ENCODE results near the gene CANX. TPM values are rescaled to one million over a fixed set of nuclear protein-coding genes. Genes with fewer than 3 reads are reported as not detected.
A peak's percentile ranks its signal among the peaks of the same experiment; 100 is the strongest.

CANX gene
- total RNA-seq, 1 experiment from 2014 or later: 1,434 TPM

DNA sequence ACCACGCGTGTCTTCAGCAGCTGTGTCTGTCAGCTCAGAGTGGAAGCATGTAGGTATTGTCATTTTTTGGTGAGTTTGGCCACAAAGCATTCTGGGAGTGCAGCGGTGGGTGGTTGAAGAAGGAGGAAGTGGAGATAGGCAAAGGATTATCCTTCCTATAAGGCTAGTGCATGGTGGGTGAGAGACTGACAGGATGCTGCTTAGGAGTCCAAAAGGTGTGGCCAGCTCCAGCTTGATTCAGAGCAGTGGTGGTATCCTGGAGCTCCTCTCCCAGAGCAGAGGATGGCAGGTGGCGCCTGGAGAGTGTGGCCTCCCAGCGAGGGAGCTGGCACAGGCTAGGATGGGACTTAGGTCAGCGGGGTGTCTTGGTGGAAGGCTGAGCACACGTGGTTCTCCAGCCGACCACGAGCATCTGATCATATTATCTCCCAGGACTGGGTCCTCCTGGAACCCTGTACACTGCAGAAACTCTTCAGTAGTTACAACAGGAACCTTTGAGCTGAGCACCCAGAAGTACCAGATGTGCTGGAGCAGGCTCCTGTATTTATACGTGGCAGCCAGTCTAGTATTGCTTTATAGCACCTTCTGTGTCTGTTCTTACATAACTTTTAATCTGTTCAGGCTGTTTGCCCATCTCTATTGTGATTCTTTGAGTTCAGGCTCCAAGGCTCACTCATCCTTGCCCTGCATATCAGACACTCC is 63.5 kb downstream of the CANX start:
- H3K4me1 Mint-ChIP-seq (ENCODE audit: low read depth, unreplicated experiment): peaks cover 46% of the 10 kb centered on the region
- BruUV-seq (replicated peaks): no TSS peak
- H3K27me3 Mint-ChIP-seq (ENCODE audit: unreplicated experiment): no peaks in the 10 kb centered on the region
- no peaks in the 10 kb centered on the region for H3K9me3 Mint-ChIP-seq (ENCODE audit: low read depth, unreplicated experiment)
- peaks cover 14% of the 10 kb centered on the region for H3K36me3 Mint-ChIP-seq (ENCODE audit: insufficient read depth, unreplicated experiment)
- TF ChIP-seq, protein P1, sequence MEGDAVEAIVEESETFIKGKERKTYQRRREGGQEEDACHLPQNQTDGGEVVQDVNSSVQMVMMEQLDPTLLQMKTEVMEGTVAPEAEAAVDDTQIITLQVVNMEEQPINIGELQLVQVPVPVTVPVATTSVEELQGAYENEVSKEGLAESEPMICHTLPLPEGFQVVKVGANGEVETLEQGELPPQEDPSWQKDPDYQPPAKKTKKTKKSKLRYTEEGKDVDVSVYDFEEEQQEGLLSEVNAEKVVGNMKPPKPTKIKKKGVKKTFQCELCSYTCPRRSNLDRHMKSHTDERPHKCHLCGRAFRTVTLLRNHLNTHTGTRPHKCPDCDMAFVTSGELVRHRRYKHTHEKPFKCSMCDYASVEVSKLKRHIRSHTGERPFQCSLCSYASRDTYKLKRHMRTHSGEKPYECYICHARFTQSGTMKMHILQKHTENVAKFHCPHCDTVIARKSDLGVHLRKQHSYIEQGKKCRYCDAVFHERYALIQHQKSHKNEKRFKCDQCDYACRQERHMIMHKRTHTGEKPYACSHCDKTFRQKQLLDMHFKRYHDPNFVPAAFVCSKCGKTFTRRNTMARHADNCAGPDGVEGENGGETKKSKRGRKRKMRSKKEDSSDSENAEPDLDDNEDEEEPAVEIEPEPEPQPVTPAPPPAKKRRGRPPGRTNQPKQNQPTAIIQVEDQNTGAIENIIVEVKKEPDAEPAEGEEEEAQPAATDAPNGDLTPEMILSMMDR (IDR thresholded peaks at IDR 0.05; ENCODE audit: unreplicated experiment): no peak
- CTCF ChIA-PET: interaction anchor here (0.9 to 2.1 kb wide), 3 partner anchors 34 to 213 kb away, joined by 3 to 8 read pairs (median 4); no protein-coding TSS in a partner anchor
- intact Hi-C loops (cut with micrococcal nuclease; ENCODE audit: unreplicated experiment): loop anchor here (5.0 kb wide), 1 partner anchor 60 kb away; the partner anchor contains the start of gene SQSTM1
- H3K27ac Mint-ChIP-seq (ENCODE audit: unreplicated experiment): no peak overlapping the region
- no peak overlapping the region for H3K4me3 Mint-ChIP-seq (ENCODE audit: low read depth, unreplicated experiment)
- DNase-seq: no peak

DNA sequence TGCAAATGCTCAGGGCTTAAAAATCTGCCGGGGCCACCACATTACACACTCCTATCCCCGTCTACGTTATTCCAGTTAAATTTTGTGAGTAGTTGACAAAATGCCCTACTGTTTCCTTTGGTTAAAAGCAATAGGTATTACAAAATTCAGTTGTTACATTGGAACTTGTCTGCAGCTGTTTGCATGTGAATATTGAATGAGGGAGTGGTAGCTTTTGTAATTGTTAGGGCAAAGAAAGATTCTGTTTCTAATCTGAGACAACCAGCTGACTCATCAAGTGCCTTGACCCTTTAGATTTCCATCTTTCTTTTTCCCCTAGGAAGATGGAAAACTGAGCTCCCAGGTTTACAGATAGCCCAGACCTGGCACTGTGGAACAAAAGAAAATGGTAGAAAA is 64.0 kb downstream of the CANX start:
- H3K4me1 Mint-ChIP-seq (ENCODE audit: low read depth, unreplicated experiment): peaks cover 46% of the 10 kb centered on the region
- no peaks in the 10 kb centered on the region for H3K9me3 Mint-ChIP-seq (ENCODE audit: low read depth, unreplicated experiment)
- no peak for DNase-seq
- peaks cover 14% of the 10 kb centered on the region for H3K36me3 Mint-ChIP-seq (ENCODE audit: insufficient read depth, unreplicated experiment)
- intact Hi-C loops (cut with micrococcal nuclease; ENCODE audit: unreplicated experiment): loop anchor here (1.0 to 5.0 kb wide), 2 partner anchors 60 to 96 kb away; partner anchors contain the start of genes MRNIP and SQSTM1
- no TSS peak for BruUV-seq (replicated peaks)
- CTCF ChIA-PET: interaction anchor here (0.7 to 2.1 kb wide), 7 partner anchors 12 to 328 kb away, joined by 3 to 8 read pairs (median 3); partner anchors contain the start of gene MAML1
- no peak overlapping the region for H3K4me3 Mint-ChIP-seq (ENCODE audit: low read depth, unreplicated experiment)
- H3K27me3 Mint-ChIP-seq (ENCODE audit: unreplicated experiment): no peaks in the 10 kb centered on the region
- no peak overlapping the region for H3K27ac Mint-ChIP-seq (ENCODE audit: unreplicated experiment)
- TF ChIP-seq, protein P1 (IDR thresholded peaks at IDR 0.05; ENCODE audit: unreplicated experiment): no peak

DNA sequence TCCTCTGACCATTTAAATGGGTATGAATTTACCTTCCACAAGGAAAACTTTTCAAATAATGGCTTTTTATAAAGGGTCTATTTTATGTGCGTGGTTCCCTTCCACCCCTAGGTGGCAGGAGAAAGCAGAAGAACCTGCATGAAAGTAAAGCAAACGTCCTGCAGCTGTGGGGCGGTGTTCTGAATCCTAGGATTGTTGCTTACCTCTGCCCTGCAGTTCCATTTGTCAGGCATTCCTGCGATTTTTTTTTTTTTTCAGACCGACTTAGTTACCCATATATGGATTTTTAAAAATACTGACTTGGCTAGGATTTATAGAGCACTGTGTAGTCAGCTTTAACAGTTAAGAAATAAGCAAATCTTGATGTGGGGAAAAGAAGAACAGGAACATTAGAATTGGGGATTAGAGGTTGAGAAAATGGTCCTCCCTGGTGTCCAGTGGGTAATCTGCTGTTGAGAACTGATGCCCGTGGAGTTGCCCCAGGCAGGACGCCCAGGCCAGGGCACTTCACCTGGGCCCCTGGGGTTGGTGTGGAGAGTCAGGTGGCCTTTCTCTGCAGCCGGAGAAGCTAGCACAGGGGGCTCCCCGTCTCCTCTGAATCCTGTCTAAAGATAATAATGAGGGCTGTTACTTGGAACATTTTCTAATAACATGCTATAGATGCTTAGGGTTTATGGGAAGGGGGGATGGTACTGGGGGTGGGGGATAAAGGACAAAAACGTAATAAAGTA is 64.6 kb downstream of the CANX start:
- Mint-ChIP-seq H3K27me3 (ENCODE audit: unreplicated experiment) (no peaks in the 10 kb centered on the region), H3K4me3 (ENCODE audit: low read depth, unreplicated experiment) (no peak overlapping the region), H3K27ac (ENCODE audit: unreplicated experiment) (no peak overlapping the region), H3K4me1 (ENCODE audit: low read depth, unreplicated experiment) (peaks cover 46% of the 10 kb centered on the region), H3K9me3 (ENCODE audit: low read depth, unreplicated experiment) (no peaks in the 10 kb centered on the region), H3K36me3 (ENCODE audit: insufficient read depth, unreplicated experiment) (peaks cover 14% of the 10 kb centered on the region)
- intact Hi-C loops (cut with micrococcal nuclease; ENCODE audit: unreplicated experiment): loop anchor here (1.0 to 5.0 kb wide), 2 partner anchors 59 to 95 kb away; partner anchors contain the start of genes MRNIP and SQSTM1
- TF ChIP-seq, protein P1 (IDR thresholded peaks at IDR 0.05; ENCODE audit: unreplicated experiment): peak; percentile 83
- DNase-seq: peak; percentile 76
- CTCF ChIA-PET: interaction anchor here (0.7 to 2.1 kb wide), 8 partner anchors 12 to 328 kb away, joined by 3 to 8 read pairs (median 3); partner anchors contain the start of gene MAML1
- BruUV-seq (replicated peaks): no TSS peak

DNA sequence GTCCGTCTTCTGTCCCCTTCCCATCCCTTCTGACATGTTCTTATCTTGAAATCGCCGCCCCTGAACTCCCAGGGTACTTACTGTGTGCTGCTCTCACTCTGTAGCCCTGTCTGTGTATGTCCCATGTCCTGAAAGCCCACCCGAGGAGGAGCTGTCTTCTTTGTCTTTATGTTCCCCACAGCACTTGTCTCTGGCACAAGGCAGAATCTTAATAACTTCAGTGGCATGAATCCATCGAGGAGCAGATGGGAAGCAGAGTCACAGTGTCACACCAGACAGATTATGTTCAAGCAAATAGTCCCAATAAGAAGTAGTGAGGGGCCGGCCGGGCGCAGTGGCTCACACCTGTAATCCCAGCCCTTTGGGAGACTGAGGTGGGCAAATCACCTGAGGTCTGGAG is 65.3 kb downstream of the CANX start:
- peaks cover 19% of the 10 kb centered on the region for H3K36me3 Mint-ChIP-seq (ENCODE audit: insufficient read depth, unreplicated experiment)
- no peak overlapping the region for H3K4me3 Mint-ChIP-seq (ENCODE audit: low read depth, unreplicated experiment)
- TF ChIP-seq, protein P1 (IDR thresholded peaks at IDR 0.05; ENCODE audit: unreplicated experiment): no peak
- CTCF ChIA-PET: interaction anchor here (1.2 to 2.1 kb wide), 3 partner anchors 11 to 69 kb away, joined by 3 to 8 read pairs (median 4); no protein-coding TSS in a partner anchor
- intact Hi-C loops (cut with micrococcal nuclease; ENCODE audit: unreplicated experiment): loop anchor here (5.0 kb wide), 1 partner anchor 58 kb away; the partner anchor contains the start of gene SQSTM1
- H3K27ac Mint-ChIP-seq (ENCODE audit: unreplicated experiment): no peak overlapping the region
- no peaks in the 10 kb centered on the region for H3K9me3 Mint-ChIP-seq (ENCODE audit: low read depth, unreplicated experiment)
- no peak for DNase-seq
- no TSS peak for BruUV-seq (replicated peaks)
- no peaks in the 10 kb centered on the region for H3K27me3 Mint-ChIP-seq (ENCODE audit: unreplicated experiment)
- H3K4me1 Mint-ChIP-seq (ENCODE audit: low read depth, unreplicated experiment): peaks cover 46% of the 10 kb centered on the region

Data from Calu3 (cell line).